Coronary artery (tissue), 2 donors: Measurements from ENCODE around the gene SP1.

Experiments used
- DNase-seq: peaks from one replicate; pipeline ENCODE4 v3.0.0-alpha.2; 2017; ENCODE audit warnings: low spot score
- H3K27ac ChIP-seq, 2 donors: fragments of 200-600 bp; sonication (generic); one replicate each; pipeline ENCODE4 v1.5.1; 2016 to 2019
- H3K4me3 ChIP-seq: fragments of 200-600 bp; sonication (generic); 2 replicates; pipeline ENCODE4 v1.5.1; 2016; ENCODE audit warnings: mild to moderate bottlenecking, moderate library complexity
- CTCF ChIP-seq: fragments of 200-600 bp; sonication (generic); IDR thresholded peaks from one replicate; pipeline ENCODE4 v1.5.1; 2019; ENCODE audit warnings: antibody characterized with exemption

The SP1 gene

GRCh38 chr12:53463802-53464560 is 84.0 kb downstream of the SP1 start:
- no peak for DNase-seq
- TF ChIP-seq CTCF = no peak
- no peak overlapping the region for H3K27ac ChIP-seq

GRCh38 chr12:53464685-53465418 is 84.9 kb downstream of the SP1 start:
- Histone ChIP-seq H3K4me3 (no peak overlapping the region), H3K27ac (no peak overlapping the region)
- no peak for TF ChIP-seq CTCF
- no peak for DNase-seq

More at GRCh38 chr12:53463802-53464560, 84.0 kb downstream of the SP1 start:
- H3K4me3 ChIP-seq = no peak overlapping the region

- no peak for TF ChIP-seq CTCF
- DNase-seq = no peak
- H3K27ac ChIP-seq = peak overlapping the region in 1 of 2 donors; percentile 22
- no peak overlapping the region for H3K4me3 ChIP-seq
Measured at GRCh38 chr12:53465679-53466078, 85.7 kb downstream of the SP1 start.
